GM06990 (cell line): ENCODE results near the gene ADGRG7.

Experiments
- DNase-seq: peaks from one replicate; pipeline ENCODE4 v3.0.0-alpha.2; 2011; ENCODE audit not compliant: insufficient read length; ENCODE audit errors: extremely low read depth
- H3K27me3 ChIP-seq: replicated peaks from 2 replicates; pipeline ENCODE4 v1.6.0; 2011; ENCODE audit warnings: low read length; ENCODE audit not compliant: control insufficient read depth, insufficient read depth
- H3K36me3 ChIP-seq: 2 replicates; pipeline ENCODE4 v1.5.1; 2011; ENCODE audit warnings: low read length; ENCODE audit not compliant: control insufficient read depth, insufficient read depth
- H3K4me3 ChIP-seq: replicated peaks from 2 replicates; pipeline ENCODE4 v1.5.1; 2011; ENCODE audit warnings: low read depth, mild to moderate bottlenecking, control low read depth, low read length
- CTCF ChIP-seq: IDR thresholded peaks from 2 replicates; pipeline ENCODE4 v1.5.1; 2011; ENCODE audit warnings: low read length, control low read depth, mild to moderate bottlenecking, inconsistent platforms; ENCODE audit not compliant: insufficient read depth, poor library complexity, severe bottlenecking

ADGRG7 gene

GRCh38 chr3:100717637-100718487 is 108.5 kb downstream of the ADGRG7 start:
- TF ChIP-seq CTCF = no peak
- Histone ChIP-seq H3K36me3 (peaks cover 12% of the 10 kb centered on the region), H3K27me3 (no peaks in the 10 kb centered on the region), H3K4me3 (no peak overlapping the region)
- no peak for DNase-seq

- peaks cover 12% of the 10 kb centered on the region for H3K36me3 ChIP-seq
- no peaks in the 10 kb centered on the region for H3K27me3 ChIP-seq
- no peak for DNase-seq
- no peak overlapping the region for H3K4me3 ChIP-seq
- no peak for TF ChIP-seq CTCF
These were observed 109.7 kb downstream of the ADGRG7 start for GRCh38 chr3:100719136-100719535.

- Histone ChIP-seq H3K4me3 (no peak overlapping the region), H3K27me3 (no peaks in the 10 kb centered on the region), H3K36me3 (peaks cover 7% of the 10 kb centered on the region)
- no peak for DNase-seq
- TF ChIP-seq CTCF = no peak
These were observed 111.0 kb downstream of the ADGRG7 start for GRCh38 chr3:100720426-100720825.

GRCh38 chr3:100725935-100726513 is 116.6 kb downstream of the ADGRG7 start:
- Histone ChIP-seq H3K36me3 (peaks cover 8% of the 10 kb centered on the region), H3K4me3 (no peak overlapping the region), H3K27me3 (no peaks in the 10 kb centered on the region)
- no peak for TF ChIP-seq CTCF
- DNase-seq = no peak

GRCh38 chr3:100726706-100727105 is 117.3 kb downstream of the ADGRG7 start:
- H3K4me3 ChIP-seq = no peak overlapping the region
- H3K36me3 ChIP-seq = peaks cover 7% of the 10 kb centered on the region
- TF ChIP-seq CTCF = no peak
- no peaks in the 10 kb centered on the region for H3K27me3 ChIP-seq
- DNase-seq = no peak
